Neural progenitor cell (in vitro differentiated cells): ENCODE results near the gene LTBP2. TPM values are rescaled to one million over a fixed set of nuclear protein-coding genes. Genes with fewer than 3 reads are reported as not detected.

ENCODE experiments used
- DNase-seq: peaks from one replicate; pipeline ENCODE4 v3.0.0-alpha.2; 2016; ENCODE audit warnings: low spot score
- H2AFZ ChIP-seq: fragments of 200-600 bp; sonication (generic); replicated peaks from 2 replicates; pipeline ENCODE4 v1.6.1; 2016; ENCODE audit warnings: antibody characterized with exemption
- H3F3A ChIP-seq: fragments of 200-600 bp; sonication (generic); 2 replicates; pipeline ENCODE4 v1.6.1; 2016; ENCODE audit warnings: antibody characterized with exemption, low read depth
- H3K27ac ChIP-seq: fragments of 200-600 bp; sonication (generic); 2 replicates; pipeline ENCODE4 v1.5.1; 2016; ENCODE audit warnings: mild to moderate bottlenecking
- H3K27me3 ChIP-seq: fragments of 200-600 bp; sonication (generic); 2 replicates; pipeline ENCODE4 v1.6.1; 2016; ENCODE audit warnings: mild to moderate bottlenecking, moderate library complexity
- H3K36me3 ChIP-seq: fragments of 200-600 bp; sonication (generic); 2 replicates; pipeline ENCODE4 v1.5.1; 2016
- H3K4me1 ChIP-seq: fragments of 200-600 bp; sonication (generic); 2 replicates; pipeline ENCODE4 v1.6.1; 2016; ENCODE audit warnings: mixed run types
- H3K4me2 ChIP-seq: fragments of 200-600 bp; sonication (generic); 2 replicates; pipeline ENCODE4 v1.6.1; 2016
- H3K4me3 ChIP-seq: fragments of 200-600 bp; sonication (generic); 2 replicates; pipeline ENCODE4 v1.5.1; 2016
- H3K79me2 ChIP-seq: fragments of 200-600 bp; sonication (generic); 2 replicates; pipeline ENCODE4 v1.6.1; 2016; ENCODE audit warnings: low read depth
- H3K9ac ChIP-seq: fragments of 200-600 bp; sonication (generic); 2 replicates; pipeline ENCODE4 v1.6.1; 2016
- H3K9me3 ChIP-seq: fragments of 200-600 bp; sonication (generic); 2 replicates; pipeline ENCODE4 v1.5.1; 2016; ENCODE audit warnings: low read depth
- H4K20me1 ChIP-seq: fragments of 200-600 bp; sonication (generic); 2 replicates; pipeline ENCODE4 v1.6.1; 2016; ENCODE audit warnings: low read depth
- H3K27ac Mint-ChIP-seq: 3 replicates; pipeline ENCODE4 v1.8.0; 2021; ENCODE audit warnings: mixed read lengths
- H3K27me3 Mint-ChIP-seq: 2 replicates; pipeline ENCODE4 v1.8.0; 2022; ENCODE audit warnings: low read depth, mild to moderate bottlenecking, inconsistent platforms, moderate library complexity, mixed read lengths; ENCODE audit not compliant: insufficient read depth
- H3K36me3 Mint-ChIP-seq: 3 replicates; pipeline ENCODE4 v1.8.0; 2021; ENCODE audit warnings: mixed read lengths
- H3K4me1 Mint-ChIP-seq: 3 replicates; pipeline ENCODE4 v1.8.0; 2021; ENCODE audit warnings: mixed read lengths
- H3K4me3 Mint-ChIP-seq: 3 replicates; pipeline ENCODE4 v1.8.0; 2021; ENCODE audit warnings: mild to moderate bottlenecking, moderate library complexity, mixed read lengths
- H3K9me3 Mint-ChIP-seq: 3 replicates; pipeline ENCODE4 v1.8.0; 2020; ENCODE audit warnings: mixed read lengths
- EZH2 ChIP-seq: fragments of 200-600 bp; sonication (generic); IDR thresholded peaks from 2 replicates; pipeline ENCODE4 v1.6.1; 2017; ENCODE audit warnings: antibody characterized with exemption, mild to moderate bottlenecking, moderate library complexity
- EZH2phosphoT487 ChIP-seq: fragments of 200-600 bp; sonication (generic); IDR thresholded peaks from 2 replicates; pipeline ENCODE4 v1.6.1; 2017; ENCODE audit warnings: antibody characterized with exemption
- total RNA-seq: library from RNA; depleted of rRNA; stranded (reverse); fragments of >200 nt; gene quantifications from 2 replicates; pipeline ENCODE4 v1.2.3, GENCODE V29; 2015; ENCODE audit warnings: low replicate concordance
- TF ChIP-seq, protein P1 (sequence below): fragments of 200-600 bp; sonication (generic); IDR thresholded peaks from 2 replicates; pipeline ENCODE4 v1.5.1; 2017; ENCODE audit warnings: antibody characterized with exemption, mild to moderate bottlenecking

LTBP2 gene
- total RNA-seq, 1 donor from 2014 or later: 0.43 TPM

DNA sequence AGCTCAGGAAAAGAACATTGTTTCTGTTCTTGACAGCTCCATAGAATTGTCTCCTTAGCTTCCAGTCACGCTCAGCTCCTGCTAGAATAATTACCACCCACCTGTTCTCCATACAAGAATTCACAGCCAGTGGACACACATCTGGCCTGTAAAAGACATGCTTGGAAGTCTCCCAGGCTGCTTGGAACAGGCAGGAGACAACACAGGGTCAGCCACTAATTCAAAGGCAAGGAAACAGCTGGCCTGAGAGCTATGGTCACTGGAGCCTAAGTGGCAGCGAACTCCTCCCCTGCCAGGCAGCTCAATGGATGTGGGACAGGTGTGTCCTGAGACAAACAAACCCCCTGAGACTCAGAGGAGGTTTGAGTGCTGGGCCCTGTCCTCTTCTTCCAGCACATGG lies 22.9 kb upstream of the LTBP2 start:
- peaks cover 35% of the 10 kb centered on the region for H3K4me1 ChIP-seq
- Mint-ChIP-seq H3K4me3 (no peak overlapping the region), H3K4me1 (peaks cover 44% of the 10 kb centered on the region), H3K27me3 (peaks cover under 1% of the 10 kb centered on the region), H3K27ac (no peak overlapping the region), H3K9me3 (no peaks in the 10 kb centered on the region), H3K36me3 (no peaks in the 10 kb centered on the region)
- H3F3A ChIP-seq: no peaks in the 10 kb centered on the region
- H4K20me1 ChIP-seq: no peaks in the 10 kb centered on the region
- TF ChIP-seq, protein P1, sequence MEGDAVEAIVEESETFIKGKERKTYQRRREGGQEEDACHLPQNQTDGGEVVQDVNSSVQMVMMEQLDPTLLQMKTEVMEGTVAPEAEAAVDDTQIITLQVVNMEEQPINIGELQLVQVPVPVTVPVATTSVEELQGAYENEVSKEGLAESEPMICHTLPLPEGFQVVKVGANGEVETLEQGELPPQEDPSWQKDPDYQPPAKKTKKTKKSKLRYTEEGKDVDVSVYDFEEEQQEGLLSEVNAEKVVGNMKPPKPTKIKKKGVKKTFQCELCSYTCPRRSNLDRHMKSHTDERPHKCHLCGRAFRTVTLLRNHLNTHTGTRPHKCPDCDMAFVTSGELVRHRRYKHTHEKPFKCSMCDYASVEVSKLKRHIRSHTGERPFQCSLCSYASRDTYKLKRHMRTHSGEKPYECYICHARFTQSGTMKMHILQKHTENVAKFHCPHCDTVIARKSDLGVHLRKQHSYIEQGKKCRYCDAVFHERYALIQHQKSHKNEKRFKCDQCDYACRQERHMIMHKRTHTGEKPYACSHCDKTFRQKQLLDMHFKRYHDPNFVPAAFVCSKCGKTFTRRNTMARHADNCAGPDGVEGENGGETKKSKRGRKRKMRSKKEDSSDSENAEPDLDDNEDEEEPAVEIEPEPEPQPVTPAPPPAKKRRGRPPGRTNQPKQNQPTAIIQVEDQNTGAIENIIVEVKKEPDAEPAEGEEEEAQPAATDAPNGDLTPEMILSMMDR: no peak
- TF ChIP-seq EZH2phosphoT487 (no peak), EZH2 (no peak)
- H2AFZ ChIP-seq: no peak overlapping the region
- H3K9ac ChIP-seq: no peak overlapping the region
- peak; percentile 33 for DNase-seq
- no peaks in the 10 kb centered on the region for H3K36me3 ChIP-seq
- no peak overlapping the region for H3K4me2 ChIP-seq
- no peak overlapping the region for H3K27ac ChIP-seq
- H3K9me3 ChIP-seq: no peaks in the 10 kb centered on the region
- no peaks in the 10 kb centered on the region for H3K79me2 ChIP-seq
- H3K4me3 ChIP-seq: no peak overlapping the region
- no peaks in the 10 kb centered on the region for H3K27me3 ChIP-seq

DNA sequence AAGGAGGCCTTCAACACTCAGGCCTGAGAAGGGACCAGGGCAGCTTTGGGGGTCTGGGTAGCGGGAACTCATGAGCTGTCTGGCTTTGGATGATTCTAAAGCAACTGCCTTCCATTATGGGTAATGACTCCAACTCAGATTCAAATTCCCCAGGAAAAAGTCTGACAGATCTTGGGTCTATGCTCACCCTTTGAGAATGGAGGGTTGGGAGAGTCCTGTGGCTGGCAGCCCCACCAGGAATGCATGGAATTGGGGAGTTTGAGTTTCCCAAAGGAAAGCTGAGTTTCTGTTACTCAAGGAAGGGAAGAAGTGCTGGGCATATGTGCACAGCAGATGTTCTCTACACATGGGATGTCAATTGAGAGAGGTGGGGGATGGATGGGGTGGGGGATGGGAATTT lies 22.4 kb upstream of the LTBP2 start:
- no peaks in the 10 kb centered on the region for H3K36me3 Mint-ChIP-seq
- no peaks in the 10 kb centered on the region for H4K20me1 ChIP-seq
- H3K9me3 Mint-ChIP-seq: no peaks in the 10 kb centered on the region
- no peak for DNase-seq
- peak overlapping the region; percentile 4 for H3K27ac Mint-ChIP-seq
- H3K9me3 ChIP-seq: no peaks in the 10 kb centered on the region
- H3K4me1 ChIP-seq: peaks cover 35% of the 10 kb centered on the region
- H3K27ac ChIP-seq: no peak overlapping the region
- H3K4me3 Mint-ChIP-seq: no peak overlapping the region
- no peaks in the 10 kb centered on the region for H3K27me3 ChIP-seq
- peaks cover 44% of the 10 kb centered on the region for H3K4me1 Mint-ChIP-seq
- TF ChIP-seq, protein P1: no peak
- peaks cover 5% of the 10 kb centered on the region for H3K27me3 Mint-ChIP-seq
- no peak overlapping the region for H2AFZ ChIP-seq
- H3F3A ChIP-seq: no peaks in the 10 kb centered on the region
- no peak overlapping the region for H3K9ac ChIP-seq
- no peak overlapping the region for H3K4me2 ChIP-seq
- no peak overlapping the region for H3K4me3 ChIP-seq
- H3K36me3 ChIP-seq: no peaks in the 10 kb centered on the region
- no peaks in the 10 kb centered on the region for H3K79me2 ChIP-seq

DNA sequence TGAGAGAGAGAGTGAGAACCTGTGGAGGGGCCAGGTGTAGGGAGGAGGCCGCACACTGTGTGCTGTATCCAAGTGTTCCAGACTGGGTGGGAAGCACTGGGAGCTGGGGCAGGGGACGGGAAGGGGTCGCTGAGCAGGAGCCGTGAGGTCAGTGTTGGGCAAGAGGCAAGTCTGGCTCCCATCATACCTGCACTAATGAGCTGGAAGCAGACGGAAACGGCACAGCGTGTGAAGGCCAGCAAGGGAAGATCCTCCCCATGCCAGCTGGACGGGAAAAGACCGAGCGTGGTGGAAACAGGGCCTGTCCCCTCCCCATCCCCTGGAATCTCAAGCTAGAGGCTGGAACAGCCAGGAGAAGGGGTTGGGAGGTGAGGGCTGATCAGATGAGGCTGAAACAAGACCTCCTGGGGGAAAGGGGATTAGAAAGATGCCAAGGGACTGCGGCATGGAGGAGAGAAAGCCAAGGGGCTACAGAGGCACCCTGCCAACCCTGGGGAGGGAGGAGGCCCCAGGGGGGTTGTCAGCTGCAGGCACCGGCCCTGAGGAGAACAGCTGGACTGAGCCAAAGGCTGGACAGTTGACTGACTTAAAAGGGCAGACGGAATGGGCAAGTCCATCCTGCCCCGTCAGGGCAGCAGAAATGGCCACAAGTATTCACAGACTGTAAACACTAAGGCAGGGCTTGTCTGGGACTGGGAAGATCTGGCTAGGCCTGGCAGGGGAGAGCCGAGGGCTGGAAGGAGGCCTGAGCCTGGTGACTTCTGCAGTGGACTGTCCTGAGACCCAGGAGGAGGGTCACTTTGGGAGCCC lies 19.0 kb upstream of the LTBP2 start:
- peak overlapping the region; percentile 78 for H3K27ac Mint-ChIP-seq

More for the DNA sequence above, 19.0 kb upstream of the LTBP2 start:
- Histone ChIP-seq H3K4me3 (no peak overlapping the region), H4K20me1 (no peaks in the 10 kb centered on the region), H3K4me1 (peaks cover 18% of the 10 kb centered on the region), H3K79me2 (no peaks in the 10 kb centered on the region), H3K4me2 (peak overlapping the region; percentile 35), H3F3A (no peaks in the 10 kb centered on the region), H2AFZ (no peak overlapping the region), H3K27ac (no peak overlapping the region), H3K27me3 (no peaks in the 10 kb centered on the region), H3K9me3 (no peaks in the 10 kb centered on the region), H3K36me3 (no peaks in the 10 kb centered on the region), H3K9ac (no peak overlapping the region)
- TF ChIP-seq, protein P1: no peak
- TF ChIP-seq EZH2: no peak
- TF ChIP-seq EZH2phosphoT487: no peak
- peaks cover 31% of the 10 kb centered on the region for H3K4me1 Mint-ChIP-seq
- peaks cover 7% of the 10 kb centered on the region for H3K27me3 Mint-ChIP-seq
- H3K36me3 Mint-ChIP-seq: no peaks in the 10 kb centered on the region
- H3K9me3 Mint-ChIP-seq: no peaks in the 10 kb centered on the region
- DNase-seq: peak; percentile 27
- H3K4me3 Mint-ChIP-seq: no peak overlapping the region
